MCF 10A (cell line): ENCODE results near the gene SACM1L. TPM values are rescaled to one million over a fixed set of nuclear protein-coding genes. Genes with fewer than 3 reads are reported as not detected.
"Not testable (repeated sequence)": the region's sequence is repeated elsewhere in the genome, so short reads cannot be mapped to it uniquely, and the experiment has no call there.

ENCODE experiments used
- BruUV-seq: library from RNA; stranded (reverse); fragments of 400-500 nt; replicated peaks from 2 replicates; lab custom pipeline; 2021; lab: Mats Ljungman, UMichigan
- CTCF ChIA-PET: fragments of 300-600 bp; sonication (Branson Sonifier 250); formaldehyde crosslinking; extraction: SDS; loops from one replicate; lab custom pipeline; 2021; ENCODE audit warnings: antibody characterized with exemption, inconsistent platforms; lab: Yijun Ruan, JAX
- POLR2A ChIA-PET: fragments of 300-600, 350-650 bp; sonication (Branson Sonifier 250); formaldehyde crosslinking; extraction: SDS; loops from one replicate; lab custom pipeline; 2020; ENCODE audit warnings: antibody characterized with exemption, inconsistent platforms; lab: Yijun Ruan, JAX
- DNase-seq: peaks from one replicate; pipeline ENCODE4 v3.0.0-alpha.2; 2018; ENCODE audit not compliant: unreplicated experiment
- H3K27ac Mint-ChIP-seq: one replicate; pipeline ENCODE4 v1.8.0; 2022; ENCODE audit warnings: mild to moderate bottlenecking, low read depth, mixed read lengths; ENCODE audit not compliant: unreplicated experiment
- H3K27me3 Mint-ChIP-seq: one replicate; pipeline ENCODE4 v1.8.0; 2022; ENCODE audit warnings: mixed read lengths; ENCODE audit not compliant: insufficient read depth, unreplicated experiment
- H3K36me3 Mint-ChIP-seq: one replicate; pipeline ENCODE4 v1.8.0; 2022; ENCODE audit warnings: mild to moderate bottlenecking, moderate library complexity, mixed read lengths; ENCODE audit not compliant: insufficient read depth, unreplicated experiment
- H3K4me1 Mint-ChIP-seq: one replicate; pipeline ENCODE4 v1.8.0; 2022; ENCODE audit warnings: mixed read lengths; ENCODE audit not compliant: insufficient read depth, unreplicated experiment
- H3K4me3 Mint-ChIP-seq: one replicate; pipeline ENCODE4 v1.8.0; 2022; ENCODE audit warnings: mild to moderate bottlenecking, moderate library complexity, mixed read lengths; ENCODE audit not compliant: unreplicated experiment
- H3K9me3 Mint-ChIP-seq: one replicate; pipeline ENCODE4 v1.8.0; 2022; ENCODE audit warnings: mixed read lengths; ENCODE audit not compliant: unreplicated experiment
- intact Hi-C: fragments of 100-400 bp; cut with micrococcal nuclease; formaldehyde crosslinking; loops from 2 replicates; pipeline ENCODE4 v1.14.1; 2022
- total RNA-seq: library from RNA; stranded (reverse); gene quantifications from 2 replicates; pipeline ENCODE4 v1.2.3, GENCODE V29; 2022
- TF ChIP-seq, protein P1 (sequence below): fragments of 200-600 bp; IDR thresholded peaks from one replicate; pipeline ENCODE4 v1.8.0; 2022; ENCODE audit warnings: antibody characterized with exemption, mild to moderate bottlenecking; ENCODE audit not compliant: unreplicated experiment

Gene SACM1L
- total RNA-seq, 1 experiment from 2014 or later = 39.3 TPM

- peaks cover 13% of the 10 kb centered on the region for H3K36me3 Mint-ChIP-seq
- DNase-seq = no peak
- H3K27ac Mint-ChIP-seq = no peak overlapping the region
- POLR2A ChIA-PET = interaction anchor here (1.4 kb wide), 1 partner anchor 74 kb away, joined by 4 read pairs; no protein-coding TSS in a partner anchor
- no peaks in the 10 kb centered on the region for H3K4me1 Mint-ChIP-seq
- H3K27me3 Mint-ChIP-seq = no peaks in the 10 kb centered on the region
- intact Hi-C loops = no loop called here
- CTCF ChIA-PET = interaction anchor here (0.6 to 1.6 kb wide), 3 partner anchors 10 to 79 kb away, joined by 3 to 9 read pairs (median 3); no protein-coding TSS in a partner anchor
- no peak overlapping the region for H3K4me3 Mint-ChIP-seq
- TF ChIP-seq, protein P1, sequence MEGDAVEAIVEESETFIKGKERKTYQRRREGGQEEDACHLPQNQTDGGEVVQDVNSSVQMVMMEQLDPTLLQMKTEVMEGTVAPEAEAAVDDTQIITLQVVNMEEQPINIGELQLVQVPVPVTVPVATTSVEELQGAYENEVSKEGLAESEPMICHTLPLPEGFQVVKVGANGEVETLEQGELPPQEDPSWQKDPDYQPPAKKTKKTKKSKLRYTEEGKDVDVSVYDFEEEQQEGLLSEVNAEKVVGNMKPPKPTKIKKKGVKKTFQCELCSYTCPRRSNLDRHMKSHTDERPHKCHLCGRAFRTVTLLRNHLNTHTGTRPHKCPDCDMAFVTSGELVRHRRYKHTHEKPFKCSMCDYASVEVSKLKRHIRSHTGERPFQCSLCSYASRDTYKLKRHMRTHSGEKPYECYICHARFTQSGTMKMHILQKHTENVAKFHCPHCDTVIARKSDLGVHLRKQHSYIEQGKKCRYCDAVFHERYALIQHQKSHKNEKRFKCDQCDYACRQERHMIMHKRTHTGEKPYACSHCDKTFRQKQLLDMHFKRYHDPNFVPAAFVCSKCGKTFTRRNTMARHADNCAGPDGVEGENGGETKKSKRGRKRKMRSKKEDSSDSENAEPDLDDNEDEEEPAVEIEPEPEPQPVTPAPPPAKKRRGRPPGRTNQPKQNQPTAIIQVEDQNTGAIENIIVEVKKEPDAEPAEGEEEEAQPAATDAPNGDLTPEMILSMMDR = no peak
- no peaks in the 10 kb centered on the region for H3K9me3 Mint-ChIP-seq
- no TSS peak for BruUV-seq
Observed at GRCh38 chr3:45751537-45752242, 62.5 kb downstream of the SACM1L start.

DNA sequence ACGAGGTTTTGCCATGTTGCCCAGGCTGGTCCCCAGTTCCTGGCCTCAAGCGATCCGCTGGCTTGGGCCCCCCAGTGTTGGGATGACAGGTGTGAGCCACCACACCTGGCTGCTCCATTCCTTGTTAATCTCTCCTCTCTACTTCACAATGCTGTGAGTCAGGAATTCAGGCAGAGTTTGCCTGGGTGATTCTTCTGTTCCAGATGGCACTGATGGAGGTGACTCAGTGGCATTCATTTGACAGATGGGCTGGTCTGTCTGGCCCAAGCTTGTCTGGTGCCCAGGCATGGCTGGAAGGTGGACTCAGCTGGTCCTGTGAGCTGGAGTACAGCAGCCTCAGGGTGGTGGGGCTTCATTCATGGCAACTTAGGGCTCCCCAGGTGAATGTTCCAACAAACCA is 63.9 kb downstream of the SACM1L start:
- ChIA-PET POLR2A (no interaction called here), CTCF (interaction anchor here (0.6 to 1.5 kb wide), 3 partner anchors 9 to 327 kb away, joined by 3 read pairs; no protein-coding TSS in a partner anchor)
- no peak for DNase-seq
- BruUV-seq = no TSS peak
- Mint-ChIP-seq H3K4me3 (no peak overlapping the region), H3K9me3 (no peaks in the 10 kb centered on the region), H3K36me3 (peaks cover 6% of the 10 kb centered on the region), H3K4me1 (no peaks in the 10 kb centered on the region), H3K27ac (no peak overlapping the region), H3K27me3 (no peaks in the 10 kb centered on the region)
- TF ChIP-seq, protein P1 = no peak
- intact Hi-C loops = no loop called here

GRCh38 chr3:45754461-45754860 is 65.3 kb downstream of the SACM1L start:
- DNase-seq = no peak
- TF ChIP-seq, protein P1 = no peak
- Mint-ChIP-seq H3K27ac (no peak overlapping the region), H3K9me3 (no peaks in the 10 kb centered on the region), H3K27me3 (no peaks in the 10 kb centered on the region), H3K4me3 (no peak overlapping the region), H3K4me1 (no peaks in the 10 kb centered on the region), H3K36me3 (no peaks in the 10 kb centered on the region)
- intact Hi-C loops = no loop called here
- ChIA-PET POLR2A (no interaction called here), CTCF (no interaction called here)
- no TSS peak for BruUV-seq

GRCh38 chr3:45756055-45756454 is 66.9 kb downstream of the SACM1L start:
- TF ChIP-seq, protein P1 = no peak
- Mint-ChIP-seq H3K27ac (no peak overlapping the region), H3K4me1 (peaks cover under 1% of the 10 kb centered on the region), H3K36me3 (no peaks in the 10 kb centered on the region), H3K27me3 (no peaks in the 10 kb centered on the region), H3K9me3 (no peaks in the 10 kb centered on the region), H3K4me3 (no peak overlapping the region)
- intact Hi-C loops = no loop called here
- ChIA-PET POLR2A (no interaction called here), CTCF (no interaction called here)
- no peak for DNase-seq
- no TSS peak for BruUV-seq

DNA sequence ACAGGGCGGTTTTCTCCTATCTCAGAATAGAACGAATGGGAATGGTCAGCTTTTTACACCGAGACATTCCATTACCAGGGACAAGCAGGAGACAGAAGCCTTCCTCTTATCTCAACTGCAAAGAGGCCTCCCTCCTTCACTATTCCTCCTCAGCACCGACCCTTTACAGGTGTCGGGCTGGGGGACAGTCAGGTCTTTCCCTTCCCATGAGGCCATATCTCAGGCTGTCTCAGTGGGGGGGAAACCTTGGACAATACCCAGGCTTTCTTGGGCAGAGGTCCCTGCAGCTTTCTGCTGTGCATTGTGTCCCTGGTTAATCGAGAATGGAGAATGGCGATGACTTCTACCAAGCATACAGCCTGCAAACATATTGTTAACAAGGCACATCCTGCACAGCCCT is 67.9 kb downstream of the SACM1L start:
- DNase-seq, BruUV-seq: not testable (repeated sequence)

More for the DNA sequence above, 67.9 kb downstream of the SACM1L start:
- intact Hi-C loops, H3K36me3 Mint-ChIP-seq, H3K27me3 Mint-ChIP-seq, POLR2A ChIA-PET, H3K4me3 Mint-ChIP-seq, H3K9me3 Mint-ChIP-seq, H3K4me1 Mint-ChIP-seq, H3K27ac Mint-ChIP-seq, CTCF ChIA-PET: not testable (repeated sequence)
